Right lobe of liver (tissue), 4 donors: ENCODE results near the gene STPG2.

ENCODE experiments used
- POLR2A ChIP-seq: fragments of 450-650 bp; IDR thresholded peaks from one replicate; pipeline ENCODE4 v1.6.1; 2017; ENCODE audit warnings: antibody characterized with exemption, mild to moderate bottlenecking
- TF ChIP-seq, protein P1 (sequence below), 4 donors: fragments of 200-600 bp in 3 of 4; fragments of 450-650 bp in 1 of 4; IDR thresholded peaks; one replicate each; pipeline versions ENCODE4 v1.5.1 to v1.8.0; 2016 to 2022; ENCODE audit warnings: antibody characterized with exemption in 4 of 4, mild to moderate bottlenecking in 2 of 4
- donor health status: DM: no; HTN: no; CAD: no.
- donor health status: DM: no; HTN: no; CAD: no.
- donor health status: DM: no; HTN: yes; CAD: no.

GRCh38 chr4:97812768-97813167 lies 330.5 kb downstream of the STPG2 start:
- TF ChIP-seq, protein P1, sequence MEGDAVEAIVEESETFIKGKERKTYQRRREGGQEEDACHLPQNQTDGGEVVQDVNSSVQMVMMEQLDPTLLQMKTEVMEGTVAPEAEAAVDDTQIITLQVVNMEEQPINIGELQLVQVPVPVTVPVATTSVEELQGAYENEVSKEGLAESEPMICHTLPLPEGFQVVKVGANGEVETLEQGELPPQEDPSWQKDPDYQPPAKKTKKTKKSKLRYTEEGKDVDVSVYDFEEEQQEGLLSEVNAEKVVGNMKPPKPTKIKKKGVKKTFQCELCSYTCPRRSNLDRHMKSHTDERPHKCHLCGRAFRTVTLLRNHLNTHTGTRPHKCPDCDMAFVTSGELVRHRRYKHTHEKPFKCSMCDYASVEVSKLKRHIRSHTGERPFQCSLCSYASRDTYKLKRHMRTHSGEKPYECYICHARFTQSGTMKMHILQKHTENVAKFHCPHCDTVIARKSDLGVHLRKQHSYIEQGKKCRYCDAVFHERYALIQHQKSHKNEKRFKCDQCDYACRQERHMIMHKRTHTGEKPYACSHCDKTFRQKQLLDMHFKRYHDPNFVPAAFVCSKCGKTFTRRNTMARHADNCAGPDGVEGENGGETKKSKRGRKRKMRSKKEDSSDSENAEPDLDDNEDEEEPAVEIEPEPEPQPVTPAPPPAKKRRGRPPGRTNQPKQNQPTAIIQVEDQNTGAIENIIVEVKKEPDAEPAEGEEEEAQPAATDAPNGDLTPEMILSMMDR (IDR thresholded peaks at IDR 0.05), result no peak
- TF ChIP-seq POLR2A, result no peak
